Neural cell (in vitro differentiated cells): ENCODE measurements around the gene NRXN2. TPM values are rescaled to one million over a fixed set of nuclear protein-coding genes. Genes with fewer than 3 reads are reported as not detected.

Experiments used
- H2AFZ ChIP-seq: fragments of 200-600, 300-800 bp; sonication (generic), shearing (Covaris generic); 2 replicates; pipeline ENCODE4 v1.6.0; 2014; ENCODE audit warnings: low read depth, mild to moderate bottlenecking, antibody characterized with exemption, low read length, moderate library complexity
- H3F3A ChIP-seq: fragments of 200-600 bp; shearing (Covaris generic); 2 replicates; pipeline ENCODE4 v1.6.1; 2016; ENCODE audit warnings: mild to moderate bottlenecking, moderate library complexity, mixed read lengths, antibody characterized with exemption, low read length; ENCODE audit not compliant: insufficient read depth, poor library complexity, severe bottlenecking
- H3K27ac ChIP-seq: fragments of 200-600, 300-800 bp; sonication (generic), shearing (Covaris generic); 2 replicates; pipeline ENCODE4 v1.5.1; 2014; ENCODE audit warnings: mild to moderate bottlenecking, low read length, moderate library complexity
- H3K27me3 ChIP-seq: fragments of 300-800, 200-600 bp; sonication (generic), shearing (Covaris generic); 2 replicates; pipeline ENCODE4 v1.6.0; 2014; ENCODE audit warnings: mild to moderate bottlenecking, low read depth, low read length, moderate library complexity; ENCODE audit not compliant: insufficient read depth
- H3K36me3 ChIP-seq: fragments of 300-800, 200-600 bp; sonication (generic), shearing (Covaris generic); 2 replicates; pipeline ENCODE4 v1.5.1; 2014; ENCODE audit warnings: mild to moderate bottlenecking, antibody characterized with exemption, low read length, moderate library complexity; ENCODE audit not compliant: insufficient read depth
- H3K4me2 ChIP-seq: fragments of 300-800, 200-600 bp; sonication (generic), shearing (Covaris generic); 2 replicates; pipeline ENCODE4 v1.6.0; 2014; ENCODE audit warnings: mild to moderate bottlenecking, low read length
- H3K4me3 ChIP-seq: fragments of 300-800, 200-600 bp; sonication (generic), shearing (Covaris generic); 2 replicates; pipeline ENCODE4 v1.5.1; 2014; ENCODE audit warnings: mild to moderate bottlenecking, low read length, moderate library complexity
- H3K79me2 ChIP-seq: fragments of 200-600 bp; shearing (Covaris generic); replicated peaks from 2 replicates; pipeline ENCODE4 v1.6.0; 2014; ENCODE audit warnings: mild to moderate bottlenecking, low read length, moderate library complexity; ENCODE audit not compliant: insufficient read depth
- H3K9ac ChIP-seq: fragments of 300-800, 200-600 bp; sonication (generic), shearing (Covaris generic); 2 replicates; pipeline ENCODE4 v1.6.1; 2016; ENCODE audit warnings: mild to moderate bottlenecking, low read length, mixed read lengths
- H3K9me2 ChIP-seq: fragments of 200-600 bp; shearing (Covaris generic); 2 replicates; pipeline ENCODE4 v1.6.1; 2016; ENCODE audit warnings: mild to moderate bottlenecking, low read length, mixed read lengths; ENCODE audit not compliant: insufficient read depth
- H3K9me3 ChIP-seq: fragments of 200-600, 300-800 bp; sonication (generic), shearing (Covaris generic); 2 replicates; pipeline ENCODE4 v1.6.1; 2016; ENCODE audit warnings: mild to moderate bottlenecking, mixed run types, low read length, moderate library complexity, mixed read lengths
- H4K20me1 ChIP-seq: fragments of 200-600 bp; shearing (Covaris generic); 2 replicates; pipeline ENCODE4 v1.6.1; 2016; ENCODE audit warnings: mild to moderate bottlenecking, mixed run types; ENCODE audit not compliant: insufficient read depth
- EP300 ChIP-seq: fragments of 450-650 bp; conservative IDR thresholded peaks from 2 replicates; pipeline ENCODE4 v1.6.1; 2014; ENCODE audit warnings: antibody characterized with exemption, mild to moderate bottlenecking, moderate library complexity; ENCODE audit not compliant: poor library complexity, severe bottlenecking
- EZH2 ChIP-seq: fragments of 200-600, 300-800 bp; shearing (Covaris generic), sonication (generic); IDR thresholded peaks from 2 replicates; pipeline ENCODE4 v1.6.1; 2014; ENCODE audit warnings: antibody characterized with exemption, low read length, borderline replicate concordance, mild to moderate bottlenecking; ENCODE audit not compliant: insufficient read depth, poor library complexity, severe bottlenecking
- MXI1 ChIP-seq: fragments of 450-650 bp; conservative IDR thresholded peaks from 2 replicates; pipeline ENCODE4 v1.6.1; 2014; ENCODE audit warnings: antibody characterized with exemption, mild to moderate bottlenecking; ENCODE audit not compliant: poor library complexity, severe bottlenecking
- POLR2AphosphoS5 ChIP-seq: IDR thresholded peaks from 2 replicates; pipeline ENCODE4 v1.6.1; 2012
- RAD21 ChIP-seq: fragments of 450-650 bp; conservative IDR thresholded peaks from 2 replicates; pipeline ENCODE4 v1.6.1; 2014; ENCODE audit warnings: antibody characterized with exemption, mild to moderate bottlenecking, moderate library complexity
- SMC3 ChIP-seq: fragments of 450-650 bp; conservative IDR thresholded peaks from 2 replicates; pipeline ENCODE4 v1.6.1; 2014; ENCODE audit warnings: antibody characterized with exemption, mild to moderate bottlenecking, moderate library complexity; ENCODE audit not compliant: poor library complexity
- TAF1 ChIP-seq: IDR thresholded peaks from 2 replicates; pipeline ENCODE4 v1.6.1; 2012; ENCODE audit warnings: low read depth
- polyA plus RNA-seq: library from polyadenylated mRNA; depleted of rRNA; stranded (reverse); fragments of >200 nt; gene quantifications from 2 replicates; pipeline ENCODE4 v1.2.3, GENCODE V29; 2014
- TF ChIP-seq, protein P1 (sequence below): IDR thresholded peaks from 2 replicates; pipeline ENCODE4 v1.6.1; 2012; ENCODE audit warnings: borderline replicate concordance
- TF ChIP-seq, protein P2 (sequence below): fragments of 450-650 bp; IDR thresholded peaks from 2 replicates; pipeline ENCODE4 v1.5.1; 2014; ENCODE audit warnings: antibody characterized with exemption, mild to moderate bottlenecking, moderate library complexity; ENCODE audit not compliant: poor library complexity, severe bottlenecking

The NRXN2 gene
- polyA plus RNA-seq, 1 donor from 2014 or later: 68.0 TPM

DNA sequence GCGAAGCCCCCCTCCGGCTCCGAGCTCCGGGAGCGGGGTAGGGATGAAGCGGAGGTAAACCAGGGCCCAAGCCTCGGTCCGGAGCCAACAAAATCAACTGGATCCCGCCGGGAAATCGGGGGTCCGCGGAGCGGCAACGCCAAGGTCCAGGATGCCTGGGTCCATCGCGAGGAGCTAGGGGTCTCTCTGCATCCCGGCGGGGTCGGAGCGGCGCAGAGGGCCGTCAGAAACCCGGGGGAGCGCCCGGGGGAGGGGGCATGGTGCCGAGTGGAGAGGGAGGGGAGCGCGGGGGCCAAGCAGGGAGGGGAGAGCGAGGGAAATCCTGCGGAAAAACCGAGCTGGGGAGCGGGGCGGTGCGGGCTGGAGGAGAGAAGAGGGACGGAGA, 80.1 kb downstream of the NRXN2 start:
- Histone ChIP-seq H2AFZ (no peak overlapping the region), H3K79me2 (peaks cover 32% of the 10 kb centered on the region), H3F3A (no peaks in the 10 kb centered on the region), H3K9me2 (no peaks in the 10 kb centered on the region), H3K9me3 (no peaks in the 10 kb centered on the region), H3K27ac (peak overlapping the region; percentile 43), H4K20me1 (no peaks in the 10 kb centered on the region), H3K9ac (peak overlapping the region; percentile 86), H3K4me2 (peak overlapping the region; percentile 50), H3K4me3 (peak overlapping the region; percentile 89), H3K27me3 (no peaks in the 10 kb centered on the region), H3K36me3 (no peaks in the 10 kb centered on the region)
- no peak for TF ChIP-seq POLR2AphosphoS5
- no peak for TF ChIP-seq RAD21
- no peak for TF ChIP-seq SMC3
- TF ChIP-seq, protein P1, sequence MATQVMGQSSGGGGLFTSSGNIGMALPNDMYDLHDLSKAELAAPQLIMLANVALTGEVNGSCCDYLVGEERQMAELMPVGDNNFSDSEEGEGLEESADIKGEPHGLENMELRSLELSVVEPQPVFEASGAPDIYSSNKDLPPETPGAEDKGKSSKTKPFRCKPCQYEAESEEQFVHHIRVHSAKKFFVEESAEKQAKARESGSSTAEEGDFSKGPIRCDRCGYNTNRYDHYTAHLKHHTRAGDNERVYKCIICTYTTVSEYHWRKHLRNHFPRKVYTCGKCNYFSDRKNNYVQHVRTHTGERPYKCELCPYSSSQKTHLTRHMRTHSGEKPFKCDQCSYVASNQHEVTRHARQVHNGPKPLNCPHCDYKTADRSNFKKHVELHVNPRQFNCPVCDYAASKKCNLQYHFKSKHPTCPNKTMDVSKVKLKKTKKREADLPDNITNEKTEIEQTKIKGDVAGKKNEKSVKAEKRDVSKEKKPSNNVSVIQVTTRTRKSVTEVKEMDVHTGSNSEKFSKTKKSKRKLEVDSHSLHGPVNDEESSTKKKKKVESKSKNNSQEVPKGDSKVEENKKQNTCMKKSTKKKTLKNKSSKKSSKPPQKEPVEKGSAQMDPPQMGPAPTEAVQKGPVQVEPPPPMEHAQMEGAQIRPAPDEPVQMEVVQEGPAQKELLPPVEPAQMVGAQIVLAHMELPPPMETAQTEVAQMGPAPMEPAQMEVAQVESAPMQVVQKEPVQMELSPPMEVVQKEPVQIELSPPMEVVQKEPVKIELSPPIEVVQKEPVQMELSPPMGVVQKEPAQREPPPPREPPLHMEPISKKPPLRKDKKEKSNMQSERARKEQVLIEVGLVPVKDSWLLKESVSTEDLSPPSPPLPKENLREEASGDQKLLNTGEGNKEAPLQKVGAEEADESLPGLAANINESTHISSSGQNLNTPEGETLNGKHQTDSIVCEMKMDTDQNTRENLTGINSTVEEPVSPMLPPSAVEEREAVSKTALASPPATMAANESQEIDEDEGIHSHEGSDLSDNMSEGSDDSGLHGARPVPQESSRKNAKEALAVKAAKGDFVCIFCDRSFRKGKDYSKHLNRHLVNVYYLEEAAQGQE: no peak
- TF ChIP-seq TAF1: no peak
- no peak for TF ChIP-seq EP300
- no peak for TF ChIP-seq MXI1
- TF ChIP-seq EZH2: no peak

DNA sequence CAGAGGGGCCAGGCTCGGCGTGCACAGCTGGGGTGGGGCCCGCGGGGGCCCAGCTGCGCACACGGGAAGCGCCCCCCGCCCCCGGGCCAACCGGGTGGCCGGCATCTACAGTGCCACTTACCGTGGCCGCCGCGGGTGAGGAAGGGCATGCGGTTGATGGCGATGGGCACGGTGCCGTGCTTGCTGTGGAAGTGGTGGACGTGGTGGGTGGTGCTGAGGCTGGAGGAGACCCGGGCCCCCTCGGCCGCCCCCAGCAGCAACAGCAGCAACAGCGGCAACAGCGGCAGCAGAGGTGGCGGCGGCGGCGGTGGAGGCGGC, 80.6 kb downstream of the NRXN2 start:
- Histone ChIP-seq H3K9ac (peak overlapping the region; percentile 86), H3K36me3 (no peaks in the 10 kb centered on the region), H3K9me2 (no peaks in the 10 kb centered on the region), H3K27ac (peak overlapping the region; percentile 54), H3K27me3 (no peaks in the 10 kb centered on the region), H3F3A (no peaks in the 10 kb centered on the region), H2AFZ (no peak overlapping the region), H3K9me3 (no peaks in the 10 kb centered on the region), H3K79me2 (peaks cover 37% of the 10 kb centered on the region), H3K4me3 (peak overlapping the region; percentile 89), H3K4me2 (peak overlapping the region; percentile 47), H4K20me1 (no peaks in the 10 kb centered on the region)
- no peak for TF ChIP-seq EP300
- TF ChIP-seq MXI1: peak; percentile 44

DNA sequence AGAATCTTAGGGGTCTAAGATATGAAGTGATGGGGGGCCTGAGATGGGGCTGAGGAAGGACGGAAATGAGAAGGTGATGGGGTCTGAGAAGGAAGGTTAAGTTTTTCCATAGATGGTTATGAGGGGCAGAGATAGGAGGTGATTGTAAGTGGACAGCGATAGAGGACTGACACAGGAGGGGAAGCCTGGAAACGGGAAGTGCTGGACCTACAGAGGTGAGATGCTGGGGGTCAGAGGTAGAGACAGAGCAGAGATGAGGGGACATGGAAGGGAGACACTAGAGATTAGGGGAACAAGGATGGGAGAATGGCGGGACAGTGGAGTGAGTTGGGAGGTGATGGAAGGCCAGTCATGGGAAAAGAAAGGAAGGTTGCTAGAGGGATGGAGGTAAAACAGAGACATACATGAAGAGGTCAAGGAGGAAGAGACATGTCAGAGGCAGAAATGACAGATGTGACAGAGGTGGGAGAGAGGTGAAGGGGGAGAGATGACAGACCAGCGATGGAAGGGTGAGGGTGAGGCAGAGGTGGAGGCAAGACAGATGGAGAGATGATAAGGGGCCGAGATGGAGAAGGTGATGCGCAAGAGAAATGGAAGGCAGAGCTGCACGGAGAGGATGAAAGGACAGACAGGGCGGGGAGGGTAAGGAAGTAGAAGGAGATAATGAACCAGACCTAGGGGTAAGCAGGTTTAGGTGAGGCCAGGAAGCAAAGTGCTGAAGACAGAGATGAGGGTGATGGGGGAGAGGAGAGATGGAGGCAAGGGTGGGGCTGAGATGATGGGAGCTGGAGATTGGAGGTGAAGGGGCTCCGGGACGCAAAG, 81.2 kb downstream of the NRXN2 start:
- H3K4me2 ChIP-seq: peak overlapping the region; percentile 47
- no peaks in the 10 kb centered on the region for H3F3A ChIP-seq
- H3K9ac ChIP-seq: peak overlapping the region; percentile 86
- no peaks in the 10 kb centered on the region for H3K9me2 ChIP-seq
- H2AFZ ChIP-seq: no peak overlapping the region
- no peaks in the 10 kb centered on the region for H4K20me1 ChIP-seq
- no peaks in the 10 kb centered on the region for H3K36me3 ChIP-seq
- TF ChIP-seq, protein P1: no peak
- TF ChIP-seq, protein P2, sequence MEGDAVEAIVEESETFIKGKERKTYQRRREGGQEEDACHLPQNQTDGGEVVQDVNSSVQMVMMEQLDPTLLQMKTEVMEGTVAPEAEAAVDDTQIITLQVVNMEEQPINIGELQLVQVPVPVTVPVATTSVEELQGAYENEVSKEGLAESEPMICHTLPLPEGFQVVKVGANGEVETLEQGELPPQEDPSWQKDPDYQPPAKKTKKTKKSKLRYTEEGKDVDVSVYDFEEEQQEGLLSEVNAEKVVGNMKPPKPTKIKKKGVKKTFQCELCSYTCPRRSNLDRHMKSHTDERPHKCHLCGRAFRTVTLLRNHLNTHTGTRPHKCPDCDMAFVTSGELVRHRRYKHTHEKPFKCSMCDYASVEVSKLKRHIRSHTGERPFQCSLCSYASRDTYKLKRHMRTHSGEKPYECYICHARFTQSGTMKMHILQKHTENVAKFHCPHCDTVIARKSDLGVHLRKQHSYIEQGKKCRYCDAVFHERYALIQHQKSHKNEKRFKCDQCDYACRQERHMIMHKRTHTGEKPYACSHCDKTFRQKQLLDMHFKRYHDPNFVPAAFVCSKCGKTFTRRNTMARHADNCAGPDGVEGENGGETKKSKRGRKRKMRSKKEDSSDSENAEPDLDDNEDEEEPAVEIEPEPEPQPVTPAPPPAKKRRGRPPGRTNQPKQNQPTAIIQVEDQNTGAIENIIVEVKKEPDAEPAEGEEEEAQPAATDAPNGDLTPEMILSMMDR: no peak
- no peak for TF ChIP-seq RAD21
- TF ChIP-seq EZH2: no peak
- H3K79me2 ChIP-seq: peaks cover 43% of the 10 kb centered on the region
- no peaks in the 10 kb centered on the region for H3K27me3 ChIP-seq
- H3K9me3 ChIP-seq: no peaks in the 10 kb centered on the region
- H3K27ac ChIP-seq: peak overlapping the region; percentile 54
- peak overlapping the region; percentile 89 for H3K4me3 ChIP-seq
